Upper lobe of right lung (tissue), 1 donor: Measurements from ENCODE around the gene WRNIP1. TPM values are rescaled to one million over a fixed set of nuclear protein-coding genes. Genes with fewer than 3 reads are reported as not detected.

Experiments used
- ATAC-seq: fragments of 200-7000 bp; cut with Tn5 transposase; one replicate; pipeline ENCODE4 v1.9.1; 2020; ENCODE audit warnings: mild to moderate bottlenecking, moderate library complexity
- DNase-seq: peaks from one replicate; pipeline ENCODE4 v3.0.0-alpha.2; 2020
- H3K27ac ChIP-seq: fragments of 200-600 bp; one replicate; pipeline ENCODE4 v1.8.0; 2022
- H3K27me3 ChIP-seq: fragments of 200-600 bp; one replicate; pipeline ENCODE4 v1.8.0; 2022; ENCODE audit warnings: mild to moderate bottlenecking
- H3K36me3 ChIP-seq: fragments of 200-600 bp; one replicate; pipeline ENCODE4 v1.8.0; 2022
- H3K4me1 ChIP-seq: fragments of 200-600 bp; one replicate; pipeline ENCODE4 v1.8.0; 2022
- H3K4me3 ChIP-seq: fragments of 200-600 bp; one replicate; pipeline ENCODE4 v1.8.0; 2022; ENCODE audit warnings: mild to moderate bottlenecking
- H3K9me3 ChIP-seq: fragments of 200-600 bp; one replicate; pipeline ENCODE4 v1.8.0; 2022
- CTCF ChIP-seq: fragments of 200-600 bp; IDR thresholded peaks from one replicate; pipeline ENCODE4 v1.8.0; 2022; ENCODE audit warnings: antibody characterized with exemption
- intact Hi-C: fragments of 100-400 bp; cut with DNase I; formaldehyde crosslinking; loops from one replicate; pipeline ENCODE4 v1.11.0; 2022
- total RNA-seq: library from RNA; stranded (reverse); fragmentation: NEBNext Ultra II Directional; extraction: Animal tissue kit (Norgen Biotek cat#: 25700); gene quantifications from one replicate; pipeline ENCODE4 v1.2.1, GENCODE V29; 2021
- donor health status: DM: no; HTN: yes; CAD: no; lungs with severe emphysema.

The WRNIP1 gene
- total RNA-seq, 1 donor from 2014 or later = 42.9 TPM

GRCh38 chr6:2816158-2816557 is 51.0 kb downstream of the WRNIP1 start:
- no peaks in the 10 kb centered on the region for H3K36me3 ChIP-seq
- ATAC-seq (no peak), DNase-seq (no peak)
- H3K4me3 ChIP-seq = no peak overlapping the region
- peaks cover 24% of the 10 kb centered on the region for H3K4me1 ChIP-seq
- intact Hi-C loops = no loop called here
- H3K9me3 ChIP-seq = no peaks in the 10 kb centered on the region
- TF ChIP-seq CTCF = no peak
- H3K27me3 ChIP-seq = no peaks in the 10 kb centered on the region
- H3K27ac ChIP-seq = no peak overlapping the region

- H3K27me3 ChIP-seq = no peaks in the 10 kb centered on the region
- no peaks in the 10 kb centered on the region for H3K9me3 ChIP-seq
- H3K4me1 ChIP-seq = peaks cover 24% of the 10 kb centered on the region
- no peak for DNase-seq
- TF ChIP-seq CTCF = no peak
- H3K27ac ChIP-seq = peak overlapping the region; percentile 63
- no peak overlapping the region for H3K4me3 ChIP-seq
- intact Hi-C loops = no loop called here
- no peaks in the 10 kb centered on the region for H3K36me3 ChIP-seq
- peak; percentile 83 for ATAC-seq
These were observed 52.8 kb downstream of the WRNIP1 start for GRCh38 chr6:2817903-2818443.

- H3K27ac ChIP-seq = peak overlapping the region; percentile 63
- H3K27me3 ChIP-seq = no peaks in the 10 kb centered on the region
- H3K9me3 ChIP-seq = no peaks in the 10 kb centered on the region
- ATAC-seq (no peak), DNase-seq (no peak)
- H3K36me3 ChIP-seq = no peaks in the 10 kb centered on the region
- intact Hi-C loops = no loop called here
- no peak overlapping the region for H3K4me3 ChIP-seq
- peaks cover 24% of the 10 kb centered on the region for H3K4me1 ChIP-seq
- no peak for TF ChIP-seq CTCF
These were observed 53.4 kb downstream of the WRNIP1 start for GRCh38 chr6:2818593-2818992.

GRCh38 chr6:2819115-2819514 is 53.9 kb downstream of the WRNIP1 start:
- Histone ChIP-seq H3K27me3 (no peaks in the 10 kb centered on the region), H3K36me3 (no peaks in the 10 kb centered on the region), H3K27ac (peak overlapping the region; percentile 63), H3K4me3 (no peak overlapping the region), H3K4me1 (peaks cover 24% of the 10 kb centered on the region), H3K9me3 (no peaks in the 10 kb centered on the region)
- no peak for TF ChIP-seq CTCF
- DNase-seq = no peak
- intact Hi-C loops = no loop called here
- no peak for ATAC-seq

GRCh38 chr6:2819978-2820377 is 54.8 kb downstream of the WRNIP1 start:
- ATAC-seq (no peak), DNase-seq (no peak)
- no peak overlapping the region for H3K4me3 ChIP-seq
- no peaks in the 10 kb centered on the region for H3K36me3 ChIP-seq
- no peaks in the 10 kb centered on the region for H3K27me3 ChIP-seq
- intact Hi-C loops = no loop called here
- H3K27ac ChIP-seq = no peak overlapping the region
- no peaks in the 10 kb centered on the region for H3K9me3 ChIP-seq
- no peak for TF ChIP-seq CTCF
- peaks cover 24% of the 10 kb centered on the region for H3K4me1 ChIP-seq

GRCh38 chr6:2820415-2820814 is 55.2 kb downstream of the WRNIP1 start:
- Histone ChIP-seq H3K27ac (no peak overlapping the region), H3K36me3 (no peaks in the 10 kb centered on the region), H3K27me3 (no peaks in the 10 kb centered on the region), H3K9me3 (no peaks in the 10 kb centered on the region), H3K4me3 (no peak overlapping the region), H3K4me1 (peaks cover 24% of the 10 kb centered on the region)
- ATAC-seq = no peak
- no peak for TF ChIP-seq CTCF
- intact Hi-C loops = no loop called here
- no peak for DNase-seq
